HG03442 (cell line): ENCODE results near the gene KRTAP22-1.

Experiments used
- ATAC-seq: cut with Tn5 transposase; IDR thresholded peaks from one replicate; pipeline ENCODE4 v1.9.1; 2021; ENCODE audit warnings: mild to moderate bottlenecking, moderate library complexity; ENCODE audit not compliant: unreplicated experiment

The KRTAP22-1 gene

DNA sequence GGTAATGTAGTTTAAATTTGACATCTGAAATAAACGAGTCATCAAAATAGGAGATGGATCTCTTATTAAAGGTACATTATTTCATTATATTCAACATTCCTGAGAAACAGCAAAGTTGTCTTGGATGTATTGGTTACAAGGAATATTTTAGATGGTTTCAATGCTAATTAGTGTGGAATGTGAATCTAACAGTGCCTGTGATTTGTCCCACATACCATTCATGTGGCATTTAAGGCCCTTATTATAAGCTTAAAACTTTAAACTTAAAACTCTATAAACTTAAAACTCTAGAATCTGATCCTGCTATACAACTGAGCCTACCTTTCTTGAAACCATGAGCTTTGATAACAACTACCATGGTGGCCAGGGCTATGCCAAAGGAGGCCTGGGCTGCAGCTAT lies at the start of gene KRTAP22-1:
KRTAP22-1 (plus strand) TSS at position 301 of the 400 bp plus-strand sequence.
- ATAC-seq = no peak

GRCh38 chr21:30552782-30553181 lies 48.1 kb upstream of the KRTAP22-1 start:
- no peak for ATAC-seq

DNA sequence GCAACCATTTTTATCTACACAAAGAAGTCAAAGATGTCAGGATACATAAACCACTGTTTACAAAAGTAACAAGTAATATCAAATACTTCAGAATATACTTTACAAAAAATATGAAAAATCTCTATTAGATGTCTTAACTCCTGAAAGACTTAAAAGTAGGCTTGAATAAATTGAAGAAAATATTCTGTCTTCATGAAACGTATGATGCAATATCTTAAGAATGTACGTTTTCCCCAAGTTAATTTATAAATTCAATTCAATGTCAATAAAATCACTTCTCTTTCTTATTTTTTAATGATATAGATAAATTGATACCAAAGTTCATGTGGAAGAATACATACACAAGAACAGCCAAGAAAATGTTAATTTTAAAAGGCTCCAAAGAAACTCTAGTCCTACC lies 45.8 kb upstream of the KRTAP22-1 start:
- ATAC-seq = no peak

- no peak for ATAC-seq
Measured at GRCh38 chr21:30561264-30561895, 39.5 kb upstream of the KRTAP22-1 start, which contains the start of gene KRTAP19-7. Gene KRTAP19-7, minus strand, starts transcription at chr21:30561314. Its CDS starts 25 bp downstream, at chr21:30561289.

- ATAC-seq = no peak
Measured at GRCh38 chr21:30561957-30562356, 38.9 kb upstream of the KRTAP22-1 start.

GRCh38 chr21:30563072-30563471 lies 37.8 kb upstream of the KRTAP22-1 start:
- no peak for ATAC-seq

DNA sequence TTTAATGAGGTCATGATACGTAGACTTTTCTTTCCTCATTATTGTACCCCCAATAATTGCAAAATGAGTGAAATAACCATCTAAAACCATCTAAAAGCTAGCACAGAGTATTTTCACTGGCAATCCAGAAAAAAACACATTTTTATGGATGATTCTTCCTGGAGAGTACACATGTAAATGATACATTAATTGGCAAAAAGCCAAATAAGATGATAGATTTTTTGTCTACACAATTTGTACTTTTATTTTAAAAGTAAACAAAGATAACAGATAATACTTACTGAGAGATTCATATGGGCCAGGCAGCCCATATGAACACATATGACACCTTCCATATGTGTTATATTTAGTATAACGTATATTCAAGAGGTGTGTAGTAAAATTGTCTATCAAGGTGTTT lies 37.3 kb upstream of the KRTAP22-1 start:
- ATAC-seq = no peak

GRCh38 chr21:30567617-30568016 lies 33.3 kb upstream of the KRTAP22-1 start:
- no peak for ATAC-seq

DNA sequence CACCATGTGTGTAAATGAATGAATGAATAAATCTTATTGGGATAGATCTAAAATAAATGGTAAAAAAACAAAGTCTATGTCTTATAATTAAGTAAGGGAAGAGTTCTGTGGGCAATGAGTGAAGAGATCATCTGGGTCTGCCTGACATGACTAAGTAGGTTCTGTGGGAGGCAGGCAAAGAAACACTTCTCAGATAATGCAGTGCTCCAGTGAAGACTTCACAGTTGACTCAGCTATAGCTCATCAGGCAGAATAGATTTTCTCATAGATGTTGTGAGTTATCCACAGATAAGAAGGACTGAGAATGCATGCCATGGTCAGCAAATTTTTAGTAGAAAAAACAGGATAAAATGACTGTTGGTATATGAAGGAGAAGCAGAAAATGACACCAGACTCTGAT lies 23.1 kb upstream of the KRTAP22-1 start:
- no peak for ATAC-seq

GRCh38 chr21:30579346-30579745 lies 21.5 kb upstream of the KRTAP22-1 start:
- no peak for ATAC-seq

DNA sequence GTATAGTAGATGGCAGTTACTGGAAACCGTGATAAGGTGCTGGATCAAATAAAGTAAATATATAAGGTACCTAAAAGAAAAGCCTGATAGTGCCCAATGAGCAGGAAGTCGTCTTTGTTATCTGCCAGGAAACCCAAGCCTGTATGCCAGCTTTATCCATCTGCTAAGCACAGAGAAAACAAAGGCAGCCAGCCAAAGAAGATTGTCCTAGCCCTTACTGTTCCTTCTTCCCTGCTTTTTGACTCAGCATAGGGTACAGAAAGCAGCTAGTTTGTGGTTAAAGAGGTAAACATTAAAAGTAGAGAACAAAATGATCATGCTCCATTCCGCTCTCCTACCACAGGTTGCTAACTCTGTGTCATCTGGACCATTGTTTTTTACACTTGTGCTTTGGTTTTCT lies 20.8 kb upstream of the KRTAP22-1 start:
- ATAC-seq = no peak

DNA sequence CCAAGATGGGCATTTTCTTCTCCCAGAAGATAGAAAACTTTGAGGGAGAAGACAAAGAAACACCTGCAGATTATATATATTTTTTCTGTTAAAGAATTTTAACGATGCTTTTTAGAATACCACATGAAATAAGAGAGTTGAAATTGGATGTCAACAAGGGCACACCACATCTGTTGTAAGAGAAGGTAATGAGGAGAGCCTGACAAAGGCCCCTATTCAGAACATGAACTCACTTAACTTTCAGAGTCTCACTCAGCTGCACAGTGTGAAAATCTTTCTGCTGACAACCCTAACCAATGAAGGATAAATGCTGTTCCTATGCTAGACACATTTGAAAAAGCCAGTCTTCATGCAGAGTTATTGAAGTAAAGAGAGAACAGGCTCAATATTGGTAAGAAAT lies 18.0 kb upstream of the KRTAP22-1 start:
- ATAC-seq = no peak

- ATAC-seq = no peak
Measured at GRCh38 chr21:30590297-30590696, 10.6 kb upstream of the KRTAP22-1 start, which contains the start of gene KRTAP22-2. Gene KRTAP22-2, minus strand, starts transcription at chr21:30590397.

DNA sequence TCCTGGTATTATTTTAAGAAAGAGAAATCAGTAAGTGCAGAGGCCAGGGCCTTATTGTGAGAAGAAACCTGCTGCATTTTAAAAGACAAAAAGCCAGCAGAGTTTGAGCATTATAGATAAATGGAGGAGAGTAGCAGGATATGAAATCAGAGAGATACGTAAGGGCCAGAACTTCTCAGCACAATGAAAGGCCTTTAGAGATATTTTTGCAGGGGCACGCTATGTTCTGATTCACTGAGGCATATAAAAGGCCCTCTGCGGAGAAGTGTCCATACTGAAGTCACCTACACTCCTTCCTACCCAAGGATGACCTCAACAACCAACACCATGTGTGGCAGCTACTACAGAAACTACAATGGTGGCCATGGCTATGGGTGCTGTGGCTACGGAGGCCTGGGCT lies 8.7 kb upstream of the KRTAP22-1 start, which contains the start of gene KRTAP6-3:
KRTAP6-3 (plus strand) TSS at position 301 of the 400 bp plus-strand sequence; CDS start at position 307, 6 bp downstream.
- ATAC-seq = no peak

DNA sequence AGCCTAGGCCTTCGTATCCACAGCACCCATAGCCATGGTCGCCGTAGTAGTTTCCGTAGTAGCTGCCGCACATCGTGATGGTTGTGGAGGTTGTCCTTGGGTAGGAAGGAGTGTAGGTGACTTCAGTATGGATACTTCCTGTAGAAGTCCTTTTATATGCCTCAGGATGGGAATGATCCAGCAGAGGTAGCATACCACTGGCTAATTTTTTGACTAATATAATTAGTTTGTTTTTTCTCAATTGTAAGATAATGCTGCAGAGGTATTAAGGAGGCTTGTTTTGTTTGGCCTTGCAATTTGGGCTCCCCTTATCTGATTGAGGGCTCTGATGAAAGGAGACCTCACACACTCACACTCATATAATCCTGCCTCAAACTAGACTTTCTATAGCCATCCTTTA lies 2.1 kb upstream of the KRTAP22-1 start, which contains the start of gene KRTAP6-2:
KRTAP6-2 (minus strand) TSS at position 101 of the 400 bp plus-strand sequence; CDS start at position 73, 28 bp downstream.
- ATAC-seq = no peak

- no peak for ATAC-seq
Measured at GRCh38 chr21:30605968-30606367, 5.1 kb downstream of the KRTAP22-1 start.

DNA sequence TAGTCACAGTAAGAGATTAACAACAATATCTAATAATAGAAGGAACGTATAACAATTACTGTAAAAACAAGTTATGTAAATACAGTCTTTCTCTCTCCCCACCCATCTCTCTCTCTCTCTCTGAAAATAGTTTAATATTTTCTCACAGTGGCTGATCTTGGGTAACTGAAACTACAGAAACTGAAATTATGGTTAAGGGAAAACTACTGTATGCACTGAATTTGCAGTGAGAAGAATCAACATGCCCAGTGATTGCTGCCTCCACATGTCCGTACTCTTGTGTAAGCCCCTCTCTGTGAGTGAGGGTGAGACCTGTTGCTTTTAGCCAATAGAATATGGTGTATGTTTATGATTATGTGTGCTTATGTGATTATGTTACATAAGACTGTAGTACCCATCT lies 11.2 kb downstream of the KRTAP22-1 start:
- no peak for ATAC-seq

DNA sequence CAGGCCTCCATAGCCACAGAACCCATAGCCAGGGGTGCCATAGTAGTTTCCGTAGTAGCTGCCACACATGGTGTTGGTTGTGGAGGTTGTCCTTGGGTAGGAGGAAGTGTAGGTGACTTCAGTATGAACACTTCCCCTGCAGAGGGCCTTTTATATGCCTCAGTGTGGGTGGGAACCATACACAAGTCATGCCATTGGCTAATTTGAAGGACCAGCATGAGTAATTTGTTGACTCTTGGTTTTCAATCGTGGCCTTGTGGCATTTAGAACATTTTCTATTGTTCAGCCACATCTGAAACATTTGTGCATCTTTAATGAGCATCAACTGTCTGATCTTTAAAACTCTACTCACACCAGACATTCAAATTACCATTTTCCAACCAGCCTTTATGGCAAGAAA lies 12.9 kb downstream of the KRTAP22-1 start, which contains the start of gene KRTAP6-1:
KRTAP6-1 (minus strand) TSS at position 95 of the 400 bp plus-strand sequence; CDS start at position 69, 26 bp downstream.
- no peak for ATAC-seq

- ATAC-seq = no peak
Measured at GRCh38 chr21:30615199-30615598, 14.3 kb downstream of the KRTAP22-1 start.

DNA sequence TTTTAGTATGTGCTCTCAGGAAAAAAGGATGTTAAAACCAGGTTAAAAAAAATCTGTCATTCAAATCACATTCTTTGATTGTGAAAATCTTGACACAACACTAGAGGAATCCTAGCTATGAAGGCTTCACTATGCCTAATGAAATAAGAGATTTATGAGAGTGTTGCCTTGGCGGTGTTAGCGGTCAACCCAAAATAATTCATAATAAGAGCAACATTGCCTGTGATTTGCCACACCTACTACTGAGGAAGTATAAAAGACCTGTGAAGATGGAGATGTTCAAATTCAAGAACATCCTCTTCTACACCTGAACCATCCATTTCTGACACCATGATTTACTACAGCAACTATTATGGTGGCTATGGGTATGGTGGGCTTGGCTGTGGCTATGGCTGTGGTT lies 15.2 kb downstream of the KRTAP22-1 start, which contains the start of gene KRTAP20-1:
KRTAP20-1 (plus strand) TSS at position 301 of the 400 bp plus-strand sequence; CDS start at position 331, 30 bp downstream.
- no peak for ATAC-seq

- no peak for ATAC-seq
Measured at GRCh38 chr21:30620080-30620479, 19.2 kb downstream of the KRTAP22-1 start.

DNA sequence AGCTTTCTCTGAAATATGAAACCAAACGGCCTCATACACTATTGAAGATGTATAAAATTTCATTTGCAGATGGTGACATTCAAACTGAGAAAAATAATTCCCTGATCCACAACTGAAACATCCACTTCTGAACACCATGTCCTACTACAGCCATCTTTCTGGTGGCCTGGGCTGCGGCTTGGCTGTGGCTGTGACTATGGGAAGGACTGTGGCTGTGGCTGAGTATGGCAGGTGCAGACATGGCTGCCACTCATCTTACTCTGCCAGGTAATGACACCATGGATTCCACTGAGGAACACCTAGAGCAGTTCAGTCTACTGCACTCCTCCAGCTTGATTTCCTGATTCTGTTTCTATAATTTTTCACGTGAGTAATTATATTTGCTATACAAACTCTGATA lies 19.6 kb downstream of the KRTAP22-1 start, which contains the start of gene KRTAP20-4:
KRTAP20-4 (plus strand) TSS at position 106 of the 400 bp plus-strand sequence.
- ATAC-seq = no peak
